Stromal cell of bone marrow (primary cell): ENCODE data around the gene MSI2.

ENCODE experiments used
- DNase-seq: peaks from one replicate; pipeline ENCODE4 v3.0.0-alpha.2; 2012; ENCODE audit warnings: low read depth

Gene MSI2

GRCh38 chr17:57247261-57247660, 9.1 kb upstream of the MSI2 start:
- DNase-seq = no peak

GRCh38 chr17:57247913-57248312, 8.4 kb upstream of the MSI2 start:
- no peak for DNase-seq

GRCh38 chr17:57249520-57249919, 6.8 kb upstream of the MSI2 start:
- DNase-seq = no peak

- DNase-seq = no peak
Measured at GRCh38 chr17:57251211-57251787, 5.0 kb upstream of the MSI2 start.

- DNase-seq = no peak
Measured at GRCh38 chr17:57253362-57254065, 2.8 kb upstream of the MSI2 start.

- no peak for DNase-seq
Measured at GRCh38 chr17:57255182-57255775, 1.0 kb upstream of the MSI2 start.

GRCh38 chr17:57256708-57257112, 387 bp downstream of the MSI2 start:
- DNase-seq = no peak

GRCh38 chr17:57257195-57257894, 1.0 kb downstream of the MSI2 start:
- DNase-seq = no peak

- no peak for DNase-seq
Measured at GRCh38 chr17:57257895-57258851, 1.9 kb downstream of the MSI2 start.

GRCh38 chr17:57259306-57259705, 3.0 kb downstream of the MSI2 start:
- no peak for DNase-seq

GRCh38 chr17:57259817-57260216, 3.5 kb downstream of the MSI2 start:
- DNase-seq = no peak

- DNase-seq = no peak
Measured at GRCh38 chr17:57260325-57261083, 4.2 kb downstream of the MSI2 start.

GRCh38 chr17:57261084-57261461, 4.8 kb downstream of the MSI2 start:
- DNase-seq = no peak

GRCh38 chr17:57262557-57262956, 6.2 kb downstream of the MSI2 start:
- DNase-seq = no peak

- no peak for DNase-seq
Measured at GRCh38 chr17:57264250-57264649, 7.9 kb downstream of the MSI2 start.

GRCh38 chr17:57264776-57265175, 8.5 kb downstream of the MSI2 start:
- DNase-seq = no peak

- no peak for DNase-seq
Measured at GRCh38 chr17:57266902-57267311, 10.6 kb downstream of the MSI2 start.

- DNase-seq = no peak
Measured at GRCh38 chr17:57268181-57268580, 11.9 kb downstream of the MSI2 start.

GRCh38 chr17:57269052-57269451, 12.7 kb downstream of the MSI2 start:
- no peak for DNase-seq

GRCh38 chr17:57269598-57270255, 13.4 kb downstream of the MSI2 start:
- no peak for DNase-seq
